Omental fat pad (tissue), 4 donors: Measurements from ENCODE around the gene GRXCR1. TPM values are rescaled to one million over a fixed set of nuclear protein-coding genes. Genes with fewer than 3 reads are reported as not detected.

Experiments used
- ATAC-seq: fragments of 150-250 bp; one replicate; pipeline ENCODE4 v1.9.1; 2016; ENCODE audit warnings: mild to moderate bottlenecking, moderate library complexity; ENCODE audit not compliant: low FRiP score
- DNase-seq: peaks from one replicate; pipeline ENCODE4 v3.0.0-alpha.2; 2019; ENCODE audit warnings: low spot score
- total RNA-seq, 4 donors: library from RNA; depleted of rRNA; stranded (reverse); fragments of >200 nt; gene quantifications; one replicate each; pipeline ENCODE4 v1.1.0, GENCODE V29; 2016
- TF ChIP-seq, protein P1 (sequence below), 3 donors: fragments of 450-650 bp; IDR thresholded peaks; one replicate each; pipeline ENCODE4 v1.5.1; 2016 to 2017; ENCODE audit warnings: antibody characterized with exemption in 3 of 3, mild to moderate bottlenecking in 3 of 3, moderate library complexity in 2 of 3

The GRXCR1 gene
- total RNA-seq, 4 donors from 2014 or later, result not detected

- TF ChIP-seq, protein P1, sequence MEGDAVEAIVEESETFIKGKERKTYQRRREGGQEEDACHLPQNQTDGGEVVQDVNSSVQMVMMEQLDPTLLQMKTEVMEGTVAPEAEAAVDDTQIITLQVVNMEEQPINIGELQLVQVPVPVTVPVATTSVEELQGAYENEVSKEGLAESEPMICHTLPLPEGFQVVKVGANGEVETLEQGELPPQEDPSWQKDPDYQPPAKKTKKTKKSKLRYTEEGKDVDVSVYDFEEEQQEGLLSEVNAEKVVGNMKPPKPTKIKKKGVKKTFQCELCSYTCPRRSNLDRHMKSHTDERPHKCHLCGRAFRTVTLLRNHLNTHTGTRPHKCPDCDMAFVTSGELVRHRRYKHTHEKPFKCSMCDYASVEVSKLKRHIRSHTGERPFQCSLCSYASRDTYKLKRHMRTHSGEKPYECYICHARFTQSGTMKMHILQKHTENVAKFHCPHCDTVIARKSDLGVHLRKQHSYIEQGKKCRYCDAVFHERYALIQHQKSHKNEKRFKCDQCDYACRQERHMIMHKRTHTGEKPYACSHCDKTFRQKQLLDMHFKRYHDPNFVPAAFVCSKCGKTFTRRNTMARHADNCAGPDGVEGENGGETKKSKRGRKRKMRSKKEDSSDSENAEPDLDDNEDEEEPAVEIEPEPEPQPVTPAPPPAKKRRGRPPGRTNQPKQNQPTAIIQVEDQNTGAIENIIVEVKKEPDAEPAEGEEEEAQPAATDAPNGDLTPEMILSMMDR (IDR thresholded peaks at IDR 0.05), result no peak
- DNase-seq (no peak), ATAC-seq (no peak)
Measured at GRCh38 chr4:42871671-42872290, 20.7 kb upstream of the GRXCR1 start.

GRCh38 chr4:42878863-42879262 is 13.7 kb upstream of the GRXCR1 start:
- TF ChIP-seq, protein P1 (IDR thresholded peaks at IDR 0.05), result no peak
- no peak for ATAC-seq

DNA sequence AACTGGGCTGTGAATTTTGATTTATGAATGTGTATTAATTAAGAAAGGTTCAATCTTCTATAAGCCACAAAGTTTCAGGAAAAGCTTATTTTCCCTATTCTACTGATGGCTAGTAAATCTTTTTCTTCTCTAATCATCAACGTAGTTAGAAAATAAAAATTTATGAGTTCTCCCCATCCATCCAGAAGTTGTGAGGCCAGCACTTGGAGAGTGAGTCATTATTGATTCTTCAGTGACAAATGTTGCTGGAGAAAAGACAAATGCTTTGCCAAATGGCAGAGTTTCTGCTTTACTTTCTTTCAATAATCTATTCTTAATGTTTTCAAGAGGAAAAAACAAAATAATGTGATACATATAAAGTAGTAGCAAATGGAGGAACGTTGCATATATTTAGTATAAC is 11.3 kb upstream of the GRXCR1 start:
- ATAC-seq (no peak), DNase-seq (no peak)
- TF ChIP-seq, protein P1 (IDR thresholded peaks at IDR 0.05), result no peak

More at GRCh38 chr4:42878863-42879262, 13.7 kb upstream of the GRXCR1 start:
- no peak for DNase-seq

DNA sequence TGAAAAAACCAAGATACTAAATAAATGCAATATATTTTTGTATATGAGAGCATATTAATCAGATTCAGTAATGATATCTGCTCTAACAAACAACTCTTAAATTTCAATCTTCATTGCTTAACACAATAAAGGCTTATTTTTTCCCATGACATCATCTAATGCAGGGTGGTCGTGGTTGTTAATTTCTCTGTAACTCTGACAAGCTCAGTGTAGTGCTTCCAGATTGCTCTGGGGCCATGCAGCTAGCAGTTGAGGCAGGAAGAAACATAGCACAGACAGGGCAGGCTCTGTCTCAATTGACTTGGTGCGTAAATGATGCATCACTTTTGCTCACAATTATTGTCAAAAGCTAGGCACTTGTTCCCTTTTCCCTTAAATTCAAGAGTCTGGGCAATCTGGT is 869 bp upstream of the GRXCR1 start:
- TF ChIP-seq, protein P1 (IDR thresholded peaks at IDR 0.05), result no peak
- no peak for ATAC-seq

GRCh38 chr4:42895452-42895851 is 2.9 kb downstream of the GRXCR1 start:
- DNase-seq (no peak), ATAC-seq (no peak)
- TF ChIP-seq, protein P1 (IDR thresholded peaks at IDR 0.05), result no peak

More for the DNA sequence above, 869 bp upstream of the GRXCR1 start:
- DNase-seq, result no peak

DNA sequence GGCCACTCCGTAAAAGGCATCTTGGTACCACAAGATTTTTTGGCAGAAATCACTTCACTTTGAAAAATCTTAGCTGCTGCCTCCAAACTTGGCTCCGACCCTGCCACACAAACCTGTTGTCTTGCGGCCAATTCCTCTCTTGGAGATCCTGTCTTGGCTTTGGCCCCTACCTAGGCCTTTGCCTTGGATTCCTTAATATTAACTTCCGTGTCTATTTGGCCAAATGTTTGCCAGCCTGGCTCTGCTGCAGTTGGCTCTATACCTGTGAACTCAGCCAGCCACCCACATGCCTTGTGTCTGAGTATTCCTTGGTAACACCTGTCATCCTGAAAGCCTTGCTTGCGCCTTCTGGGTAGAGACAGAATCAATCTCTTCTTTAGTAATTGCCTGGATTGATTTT is 12.5 kb downstream of the GRXCR1 start:
- DNase-seq, result no peak
- ATAC-seq, result no peak
- TF ChIP-seq, protein P1 (IDR thresholded peaks at IDR 0.05), result no peak

DNA sequence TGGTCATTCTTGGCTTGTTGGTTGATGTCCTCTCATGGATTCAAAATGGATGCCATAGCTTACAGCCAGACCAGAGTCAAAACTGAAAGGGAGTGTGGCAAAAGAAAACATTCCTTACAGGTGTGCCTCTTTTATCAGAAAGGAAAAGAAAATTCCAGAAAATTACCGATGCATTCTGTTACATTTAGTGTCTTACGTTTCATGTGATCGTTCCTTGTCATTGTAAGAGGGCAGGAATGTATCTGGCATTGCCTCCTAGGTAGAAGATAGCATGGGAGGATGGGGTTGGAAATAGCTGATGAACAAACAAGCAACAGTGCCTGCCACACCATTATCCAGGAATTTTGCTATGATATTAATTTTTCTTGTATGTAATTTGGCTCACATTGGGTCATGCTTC is 13.1 kb downstream of the GRXCR1 start:
- TF ChIP-seq, protein P1 (IDR thresholded peaks at IDR 0.05), result no peak
- DNase-seq, result no peak
- ATAC-seq, result no peak
